Astrocyte of the cerebellum (primary cell): Measurements from ENCODE around the gene KIRREL3.

Experiments
- DNase-seq: peaks from one replicate; pipeline ENCODE4 v3.0.0-alpha.2; 2011; ENCODE audit warnings: low read depth
- H3K4me3 ChIP-seq: 2 replicates; pipeline ENCODE4 v1.5.1; 2011; ENCODE audit warnings: mild to moderate bottlenecking, low read depth, low read length, moderate library complexity
- CTCF ChIP-seq: IDR thresholded peaks from 2 replicates; pipeline ENCODE4 v1.5.1; 2012; ENCODE audit warnings: low read length, low read depth, moderate library complexity, mild to moderate bottlenecking; ENCODE audit errors: missing control alignments
- in situ Hi-C: cut with HindIII; loops from 2 replicates; pipeline ENCODE4 v1.10.0; 2017; ENCODE audit warnings: low sequenced_read_pairs

KIRREL3 gene

GRCh38 chr11:126861796-126862459 is 138.6 kb downstream of the KIRREL3 start:
- TF ChIP-seq CTCF = no peak
- in situ Hi-C loops = no loop called here
- DNase-seq = no peak
- H3K4me3 ChIP-seq = no peak overlapping the region

GRCh38 chr11:126857860-126858808 is 142.4 kb downstream of the KIRREL3 start:
- in situ Hi-C loops = no loop called here
- H3K4me3 ChIP-seq = no peak overlapping the region
- no peak for TF ChIP-seq CTCF
- DNase-seq = peak; percentile 76

DNA sequence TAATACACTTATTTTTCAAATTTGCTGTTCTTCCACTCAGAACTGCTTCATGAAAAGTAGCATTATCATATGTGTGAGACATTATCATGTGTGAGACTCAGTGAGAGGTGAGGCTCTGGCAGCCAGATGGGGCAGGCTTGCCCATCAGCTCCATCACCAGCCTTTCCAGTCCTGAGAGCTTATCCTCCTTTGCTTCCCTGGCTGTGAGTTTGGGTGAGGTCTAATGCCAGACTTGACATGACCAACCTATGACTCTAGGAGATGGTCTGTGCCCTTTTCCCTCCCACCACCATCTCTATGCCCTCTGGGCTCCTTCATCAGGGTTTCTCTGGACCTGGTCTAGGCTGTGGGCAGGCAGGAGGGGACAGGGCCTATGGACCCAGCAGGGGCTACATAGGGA is 145.0 kb downstream of the KIRREL3 start:
- TF ChIP-seq CTCF = no peak
- no peak for DNase-seq
- in situ Hi-C loops = no loop called here
- H3K4me3 ChIP-seq = no peak overlapping the region

GRCh38 chr11:126853732-126854131 is 146.8 kb downstream of the KIRREL3 start:
- no peak for TF ChIP-seq CTCF
- no peak for DNase-seq
- no peak overlapping the region for H3K4me3 ChIP-seq
- in situ Hi-C loops = no loop called here

DNA sequence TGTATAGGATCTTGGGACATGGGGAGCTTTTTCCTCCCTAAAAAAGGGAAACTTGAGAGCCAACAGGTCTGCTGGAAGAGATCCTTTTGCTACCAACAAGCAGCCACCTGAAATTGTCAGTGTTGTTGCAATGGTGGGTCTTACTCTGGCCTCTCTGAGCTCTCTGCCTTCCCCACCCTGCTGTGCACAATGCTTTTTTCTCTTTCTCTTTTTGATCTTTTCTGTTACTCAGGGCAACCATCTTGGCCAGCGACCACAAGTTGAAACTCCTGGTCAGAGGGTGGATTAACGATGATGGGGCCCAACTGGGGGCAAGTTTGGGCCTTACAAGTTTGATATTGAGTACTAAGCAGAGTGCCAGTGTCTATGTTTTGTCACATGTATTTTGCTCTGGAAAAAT is 155.8 kb downstream of the KIRREL3 start:
- no peak for TF ChIP-seq CTCF
- no peak overlapping the region for H3K4me3 ChIP-seq
- no peak for DNase-seq

GRCh38 chr11:126843096-126843495 is 157.5 kb downstream of the KIRREL3 start:
- in situ Hi-C loops = no loop called here
- no peak for TF ChIP-seq CTCF
- H3K4me3 ChIP-seq = no peak overlapping the region
- DNase-seq = no peak

More for the DNA sequence above, 155.8 kb downstream of the KIRREL3 start:
- in situ Hi-C loops = no loop called here
